Stimulated activated CD4-positive, alpha-beta T cell treated with anti-CD3 and anti-CD28 coated beads, Interleukin-12 subunit alpha, Interleukin-12 subunit beta, amount 100 ng/mL, for 48 hours (primary cell): ENCODE data around the gene P2RX6.
"Not testable (repeated sequence)": the region's sequence is repeated elsewhere in the genome, so short reads cannot be mapped to it uniquely, and the experiment has no call there.

ENCODE experiments used
- DNase-seq, 3 donors: peaks; one replicate each; pipeline ENCODE4 v3.0.0-alpha.2; 2020; ENCODE audit warnings: low read depth in 2 of 3, low spot score in 1 of 3

P2RX6 gene

DNA sequence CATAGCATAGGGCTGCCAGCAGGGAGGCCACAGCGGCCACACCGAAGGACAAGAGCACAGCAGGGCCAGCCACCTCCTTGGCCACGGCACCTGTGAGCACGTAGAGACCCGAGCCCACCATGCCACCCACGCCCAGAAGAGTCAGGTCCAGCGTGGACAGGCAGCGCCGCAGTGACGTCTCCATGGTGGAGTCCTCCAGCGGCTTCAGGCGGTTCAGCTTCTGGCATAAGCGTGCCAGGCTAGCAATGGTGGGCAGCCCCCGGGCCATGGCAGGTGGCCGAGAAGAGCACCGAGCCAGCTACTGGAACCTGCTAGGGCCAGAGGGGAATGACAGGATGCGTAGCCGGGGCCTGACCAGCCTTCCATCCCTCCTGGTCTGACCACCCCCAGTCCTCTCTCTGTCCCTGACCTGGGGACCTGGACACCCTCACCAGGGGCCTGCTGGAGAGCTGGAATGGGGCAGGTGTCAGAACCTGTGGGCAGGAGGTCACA, 16.6 kb downstream of the P2RX6 start:
- DNase-seq, result no peak

DNA sequence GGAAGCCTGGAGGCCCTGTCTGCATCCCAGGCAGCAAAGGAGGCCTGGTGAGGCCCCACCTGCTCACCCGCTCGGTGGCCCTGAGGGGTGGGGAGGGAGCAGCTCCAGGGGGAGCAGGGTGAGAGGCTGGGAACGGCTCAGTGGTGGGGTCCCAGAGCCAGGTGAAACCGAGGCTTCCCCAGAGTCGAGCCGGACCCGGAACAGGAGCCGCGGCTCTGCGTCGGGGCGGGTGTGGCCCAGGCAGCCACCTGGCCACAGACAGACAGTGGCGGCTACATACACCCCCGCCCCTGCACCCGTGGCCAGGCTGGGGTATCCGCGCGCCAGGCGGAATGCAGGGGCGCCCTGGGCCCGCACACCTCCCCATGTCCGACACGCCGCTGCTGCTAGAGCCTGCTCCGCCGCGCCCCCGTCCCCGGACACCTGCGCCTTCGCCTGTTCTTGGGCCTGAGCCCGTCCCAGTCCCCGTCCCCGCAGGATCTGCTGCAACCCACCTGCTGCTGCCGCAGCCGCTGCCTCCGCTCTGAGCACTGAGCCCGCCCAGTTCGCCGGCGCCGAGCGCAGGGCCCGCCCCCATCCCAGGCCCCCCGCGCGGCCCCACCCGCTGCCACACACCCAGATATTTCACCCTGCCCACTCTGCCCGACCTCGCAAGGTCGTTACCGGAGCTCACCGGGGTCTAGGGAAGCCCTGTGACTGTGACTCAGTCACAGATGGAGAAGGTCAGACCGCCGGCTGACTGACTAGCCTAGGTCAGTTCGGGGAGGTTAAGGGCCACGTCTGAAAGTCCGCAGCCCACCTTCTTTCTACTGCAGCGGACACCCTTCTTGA, 17.3 kb downstream of the P2RX6 start, which contains the start of gene SLC7A4:
TSS of gene SLC7A4 (minus strand) at position 525 of the 831 bp plus-strand sequence. CDS start 749 bp downstream, outside the sequence.
- no peak for DNase-seq

DNA sequence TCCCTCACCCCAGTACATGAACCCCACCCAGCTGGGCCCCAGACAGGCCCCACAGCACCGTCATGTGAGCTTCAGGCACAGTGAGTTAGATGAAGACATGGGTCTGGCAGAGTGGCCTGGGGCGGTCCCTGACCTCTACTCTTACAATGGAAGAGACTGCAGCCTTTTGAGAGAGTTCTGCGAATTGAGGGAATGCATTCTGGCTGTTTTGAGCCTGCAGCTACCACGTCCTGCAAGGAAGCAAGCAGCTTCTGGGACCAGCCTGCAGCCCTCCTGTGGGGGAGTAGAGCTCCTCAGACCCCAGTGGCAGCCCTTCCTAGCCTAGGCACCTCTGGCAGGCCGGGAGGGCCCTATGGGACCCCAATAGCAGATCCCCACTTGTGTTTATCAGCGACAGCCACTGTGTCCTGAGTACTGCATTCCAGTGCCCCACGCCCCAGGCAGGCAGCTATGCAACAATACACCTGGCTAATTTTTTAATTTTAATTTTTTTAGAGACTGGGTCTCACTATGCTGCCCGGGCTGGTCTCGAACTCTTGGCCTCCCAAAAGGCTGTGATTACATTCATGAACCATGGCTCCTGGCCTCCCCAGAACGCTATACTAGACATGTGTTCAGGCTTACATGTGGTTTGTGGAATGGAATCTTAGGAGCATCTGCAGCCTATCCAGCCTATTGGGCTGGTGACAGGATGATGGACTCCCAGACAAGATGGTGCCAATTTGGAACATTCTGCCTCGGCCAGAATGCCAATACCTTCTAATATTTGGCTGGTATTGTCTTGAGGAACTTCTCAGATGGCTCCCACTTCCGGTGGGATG, 18.1 kb downstream of the P2RX6 start:
- no peak for DNase-seq

DNA sequence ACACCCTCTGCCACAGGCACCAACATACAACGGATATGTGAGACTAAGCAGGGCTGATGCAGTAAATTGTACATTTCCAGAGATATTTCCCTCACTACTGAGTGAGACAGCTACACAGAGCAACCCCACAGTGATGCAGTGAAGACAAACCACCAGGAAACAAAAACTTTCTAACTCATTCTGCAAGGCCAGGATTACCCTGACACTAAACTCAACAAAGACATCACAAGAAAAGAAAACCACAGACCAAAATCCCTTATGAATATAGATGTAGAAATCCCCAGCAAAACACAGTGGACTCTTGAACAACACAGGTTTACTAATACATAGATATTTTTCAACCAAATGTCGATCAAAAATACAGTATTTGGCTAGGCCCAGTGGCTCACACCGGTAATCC, 18.9 kb downstream of the P2RX6 start:
- DNase-seq, result no peak

DNA sequence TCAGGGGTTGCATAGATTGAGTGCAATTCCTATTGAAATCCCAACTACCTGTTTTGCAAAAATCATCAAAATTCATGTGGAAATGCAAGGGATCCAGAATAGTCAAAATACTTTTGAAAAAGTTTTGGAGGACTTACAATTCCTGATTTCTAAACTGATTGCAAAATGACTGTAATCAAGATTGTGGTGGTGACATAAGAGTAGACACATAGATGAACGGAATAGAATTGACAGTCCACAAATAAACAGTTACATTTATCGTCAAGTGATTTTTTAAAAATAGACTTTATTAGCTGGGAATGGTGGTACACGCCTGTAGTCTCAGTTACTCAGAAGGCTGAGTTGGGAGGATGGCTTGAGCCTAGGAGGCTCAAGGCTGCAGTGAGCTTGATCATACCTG, 20.0 kb downstream of the P2RX6 start:
- no peak for DNase-seq

DNA sequence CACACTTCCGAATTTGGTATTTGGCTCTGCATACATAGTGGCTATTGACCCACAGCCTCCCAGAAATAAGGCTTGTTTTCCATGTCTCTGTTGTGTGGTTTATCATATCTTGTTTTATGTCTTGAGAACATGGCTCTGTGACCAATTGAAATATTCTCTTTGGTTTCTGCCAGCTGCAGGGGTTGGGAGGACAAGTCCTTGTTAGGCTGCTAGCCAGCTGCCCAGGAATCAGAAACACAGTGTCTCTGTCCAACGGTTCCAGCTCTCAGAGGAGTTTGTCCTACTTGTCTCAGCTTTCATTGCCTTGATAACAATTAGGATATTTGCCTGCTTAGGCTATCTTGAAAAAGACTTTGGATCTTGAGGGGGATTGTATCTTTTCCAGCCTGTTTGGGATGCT, 23.4 kb downstream of the P2RX6 start:
- no peak for DNase-seq

DNA sequence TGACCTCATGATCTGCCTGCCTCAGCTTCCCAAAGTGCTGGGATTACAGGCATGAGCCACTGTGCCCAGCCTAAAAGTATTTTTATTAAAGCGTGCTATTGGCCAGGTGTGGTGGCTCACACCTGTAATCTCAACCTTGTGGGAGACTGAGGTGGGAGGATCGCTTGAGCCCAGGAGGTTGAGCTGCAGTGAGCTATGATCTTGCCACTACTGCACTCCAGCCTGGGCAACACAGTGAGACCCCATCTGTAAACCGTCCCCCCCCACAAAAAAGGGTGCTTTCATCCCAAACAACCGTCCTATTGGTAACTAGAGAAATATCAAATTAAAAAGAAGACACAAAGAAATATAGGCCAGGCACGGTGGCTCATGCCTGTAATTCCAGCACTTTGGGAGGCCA, 24.2 kb downstream of the P2RX6 start:
- not testable (repeated sequence) for DNase-seq

DNA sequence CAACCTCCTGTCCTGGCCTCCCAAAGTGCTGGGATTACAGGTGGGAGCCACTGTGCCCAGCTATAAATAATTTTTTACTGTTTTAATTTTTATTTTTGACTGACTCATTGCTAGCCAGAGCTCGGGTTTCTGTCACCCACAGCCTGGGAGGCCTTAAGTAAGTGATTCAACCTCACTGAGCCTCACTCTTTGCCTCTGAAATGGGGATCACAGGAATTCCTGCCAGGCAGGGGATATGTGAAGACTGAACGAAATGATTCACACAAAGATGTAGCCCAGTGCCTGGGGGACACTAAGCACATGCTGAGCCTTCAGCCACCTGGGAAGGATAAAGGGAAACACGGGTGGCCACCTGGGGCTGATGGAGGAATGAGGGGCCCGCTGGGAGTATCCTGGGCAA, 27.0 kb downstream of the P2RX6 start:
- DNase-seq, result no peak

DNA sequence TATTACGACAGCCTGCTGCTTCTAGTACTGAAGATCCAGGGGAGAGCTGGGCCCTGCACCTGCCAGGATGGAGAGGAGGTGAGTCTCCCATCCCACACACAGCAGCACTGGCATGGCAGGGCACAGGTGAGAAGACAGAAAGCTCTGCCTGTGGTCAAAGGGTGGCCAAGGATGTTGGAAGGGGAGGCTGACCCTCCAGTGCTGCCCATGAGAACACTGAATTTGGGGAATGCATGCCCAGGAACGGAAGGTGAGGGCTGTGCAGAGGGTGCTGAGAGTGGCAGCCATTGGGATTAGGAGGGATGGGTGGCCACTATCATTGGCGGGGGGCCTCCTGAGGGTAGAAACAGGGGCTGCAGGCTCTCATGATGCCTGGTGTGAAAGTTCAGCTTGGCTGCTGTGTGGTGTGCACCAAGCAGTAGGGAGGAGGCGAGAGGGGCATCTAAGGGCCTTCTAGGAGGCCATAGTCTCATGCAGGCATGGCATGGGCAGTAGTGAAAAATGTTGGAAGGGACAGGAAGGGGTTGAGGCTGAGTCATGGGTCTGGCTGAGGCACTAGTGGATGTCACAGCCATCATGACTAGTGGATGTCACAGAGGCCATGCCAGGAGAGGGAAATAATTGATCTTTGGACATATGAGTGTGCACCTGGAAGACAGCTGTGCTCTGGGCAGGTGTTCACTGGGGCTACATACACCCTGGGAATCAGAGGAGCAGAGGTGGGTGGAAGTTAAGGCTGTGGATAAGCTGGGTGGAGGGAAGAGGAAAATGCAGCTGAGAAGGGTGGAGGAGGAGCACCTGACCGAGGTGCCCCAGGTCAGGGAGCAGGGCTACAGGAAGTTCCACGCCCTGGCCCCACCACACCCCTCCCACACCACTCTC, 28.3 kb downstream of the P2RX6 start:
- DNase-seq, result no peak

DNA sequence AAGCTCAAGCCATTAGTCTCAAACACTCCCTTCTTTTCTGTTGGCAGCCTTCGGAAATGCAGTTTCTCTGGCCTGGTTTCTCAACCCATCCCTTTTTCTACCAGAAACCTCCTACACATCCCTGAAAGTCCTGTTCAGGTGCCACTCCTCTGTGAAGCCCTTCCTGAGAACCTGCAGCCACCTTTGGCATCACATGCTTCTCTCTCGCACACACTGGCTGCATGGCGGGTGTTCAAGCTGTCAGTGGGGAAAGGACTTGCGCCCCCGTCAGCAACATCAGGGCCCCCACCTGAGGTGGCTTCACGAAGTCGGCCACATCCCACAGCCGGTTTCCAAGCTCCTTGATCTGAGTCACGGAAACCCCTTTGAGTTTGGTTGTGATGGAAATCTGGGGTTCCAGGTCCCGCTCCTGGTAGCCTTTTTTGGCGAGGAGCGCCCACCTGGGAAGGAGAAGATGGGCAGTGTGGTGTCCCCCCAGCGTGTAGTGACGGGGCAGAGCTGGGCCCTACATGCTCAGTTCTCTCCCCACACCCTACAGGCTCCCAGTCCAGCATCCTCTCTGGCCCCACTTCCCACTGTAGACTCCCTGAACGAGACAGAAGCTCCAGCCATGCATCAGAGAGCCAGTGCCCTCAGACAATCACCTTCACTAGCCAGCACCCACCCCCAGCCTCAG, 29.0 kb downstream of the P2RX6 start:
- DNase-seq, result no peak

DNA sequence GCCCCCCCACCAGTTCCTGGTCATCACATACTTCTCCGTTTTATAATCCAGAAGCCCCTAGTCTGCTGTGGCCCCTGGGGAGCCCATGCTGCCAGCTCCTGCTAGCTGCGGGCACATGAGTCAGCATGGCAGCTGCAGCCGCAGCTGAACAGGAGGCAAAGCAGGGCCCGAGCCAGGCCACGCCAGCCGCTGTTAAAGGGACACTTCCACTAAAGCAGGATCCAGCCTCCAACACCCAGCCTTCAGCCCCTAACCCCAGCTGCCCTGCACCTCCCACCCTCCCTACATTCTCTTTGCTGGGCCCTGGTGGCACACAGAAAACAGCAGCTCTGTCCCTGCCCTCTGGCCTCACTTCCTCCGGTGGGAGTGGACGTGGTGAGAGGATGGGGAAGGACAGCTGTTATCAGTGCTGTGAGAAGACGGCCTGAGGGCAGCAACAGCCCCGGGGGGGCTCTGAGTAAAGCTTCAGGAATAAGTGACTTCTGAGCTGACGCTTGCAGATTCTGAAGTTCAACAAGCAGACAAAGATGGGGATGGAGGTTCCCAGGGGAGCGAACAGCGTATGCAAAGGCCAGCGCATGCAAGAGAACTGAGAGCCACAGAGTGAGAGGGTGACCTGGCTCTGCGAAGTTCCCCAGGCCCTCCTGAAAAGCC, 30.1 kb downstream of the P2RX6 start:
- no peak for DNase-seq

DNA sequence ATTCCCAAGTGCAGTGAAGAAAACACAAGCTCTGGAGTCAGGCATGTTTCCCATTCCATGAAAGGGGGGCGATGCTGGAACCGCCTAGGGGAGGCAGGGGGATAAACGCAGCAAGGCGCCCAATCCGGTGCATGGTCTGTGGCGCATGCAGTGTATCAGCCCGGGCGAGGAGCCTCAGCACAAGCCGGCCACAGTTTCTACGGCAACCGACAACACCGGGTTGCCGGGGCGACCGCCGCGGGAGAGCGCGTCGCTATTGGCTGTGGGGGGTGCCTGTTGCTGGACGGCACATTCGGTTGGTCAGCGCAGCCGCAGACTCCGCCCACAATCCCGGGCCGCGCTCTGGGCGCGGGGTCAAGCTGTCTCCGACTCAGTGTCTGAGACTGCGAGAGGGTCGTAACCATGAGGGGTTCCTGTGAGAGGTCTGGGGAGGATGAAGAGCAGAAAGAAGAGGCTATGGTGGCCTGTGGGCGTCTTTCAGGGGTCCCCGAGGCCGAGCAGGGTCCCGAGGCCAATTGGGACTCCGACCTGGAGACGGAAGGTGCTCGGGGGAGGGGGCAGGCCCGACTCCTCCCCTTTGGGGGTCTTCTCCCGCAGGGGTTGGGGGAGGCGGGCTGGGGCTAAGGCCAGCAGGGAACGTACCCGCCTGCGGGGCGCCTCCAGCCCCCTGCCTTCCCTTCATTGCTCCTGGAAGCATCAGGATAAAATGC, 30.8 kb downstream of the P2RX6 start, which contains the start of gene LRRC74B:
TSS of gene LRRC74B (plus strand) at position 362 of the 710 bp plus-strand sequence. CDS start at position 403, 41 bp downstream.
- DNase-seq, result peak; percentile 48 to 72 (median 56)

DNA sequence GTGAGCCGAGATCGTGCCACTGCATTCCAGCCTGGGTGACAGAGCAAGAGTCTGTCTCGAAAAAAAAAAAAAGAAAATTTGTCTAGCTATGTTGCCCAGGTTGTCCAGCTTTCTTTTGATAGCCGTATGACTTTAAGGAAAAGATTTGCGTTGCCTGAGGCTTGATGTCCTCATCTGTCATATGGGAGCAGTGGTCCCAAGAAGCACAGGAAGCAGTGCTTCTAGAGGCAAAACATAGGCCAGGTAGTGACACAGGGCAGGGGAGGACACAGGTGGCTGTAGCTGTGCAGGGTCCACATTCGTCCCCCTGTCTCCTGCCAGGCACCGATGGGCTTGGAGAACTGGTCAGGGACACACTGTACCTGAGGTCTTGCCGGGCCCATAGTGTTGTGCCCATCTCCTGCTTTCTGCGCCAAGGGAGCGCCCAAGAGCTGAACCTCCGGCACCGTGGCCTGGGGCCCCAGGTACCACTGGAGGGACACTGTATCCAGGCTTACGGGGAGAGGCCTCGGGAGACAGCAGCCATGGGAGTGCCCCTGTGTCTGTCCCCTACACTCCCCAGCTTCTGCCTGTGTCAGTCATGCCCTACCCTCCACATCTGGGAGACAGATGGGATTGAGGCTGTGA, 32.2 kb downstream of the P2RX6 start:
- no peak for DNase-seq

DNA sequence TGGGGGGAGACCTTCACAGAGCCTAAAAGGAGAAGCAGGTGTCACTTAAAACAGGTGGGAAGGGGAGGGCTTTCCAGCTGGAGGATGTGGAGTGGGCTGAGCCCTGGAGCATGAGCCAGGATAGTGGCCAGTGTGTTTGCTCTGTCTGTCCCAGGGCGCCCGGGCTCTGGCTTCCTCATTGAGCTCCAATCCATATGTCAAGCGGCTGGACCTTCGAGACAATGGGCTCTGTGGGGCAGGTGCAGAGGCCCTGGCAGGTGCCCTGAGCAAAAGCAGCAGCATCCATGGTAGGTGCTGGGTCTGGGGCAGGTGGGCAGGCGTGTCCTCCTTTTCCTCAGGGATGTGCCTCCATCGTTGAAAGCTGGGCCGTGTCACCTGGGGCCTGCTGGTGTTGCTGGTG, 32.8 kb downstream of the P2RX6 start:
- no peak for DNase-seq

DNA sequence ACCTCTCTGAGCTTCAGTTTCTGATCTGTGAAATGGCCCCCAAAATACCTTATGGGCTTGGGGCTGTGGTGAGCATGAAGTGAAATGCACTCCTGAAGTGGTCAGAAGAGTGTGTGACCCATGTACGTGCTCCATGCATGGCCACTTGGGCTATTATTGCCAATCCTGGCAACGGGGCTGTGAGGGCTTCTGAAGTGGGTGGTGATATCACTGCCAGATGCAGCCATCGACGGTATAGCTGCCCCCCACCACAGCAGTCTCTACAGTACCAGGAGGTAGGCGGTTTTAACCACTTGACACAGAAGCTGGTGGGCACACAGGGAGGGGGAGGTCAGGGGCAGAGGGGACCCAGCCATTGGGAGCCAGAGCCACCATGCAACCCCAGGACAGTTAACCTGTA, 33.5 kb downstream of the P2RX6 start:
- not testable (repeated sequence) for DNase-seq

DNA sequence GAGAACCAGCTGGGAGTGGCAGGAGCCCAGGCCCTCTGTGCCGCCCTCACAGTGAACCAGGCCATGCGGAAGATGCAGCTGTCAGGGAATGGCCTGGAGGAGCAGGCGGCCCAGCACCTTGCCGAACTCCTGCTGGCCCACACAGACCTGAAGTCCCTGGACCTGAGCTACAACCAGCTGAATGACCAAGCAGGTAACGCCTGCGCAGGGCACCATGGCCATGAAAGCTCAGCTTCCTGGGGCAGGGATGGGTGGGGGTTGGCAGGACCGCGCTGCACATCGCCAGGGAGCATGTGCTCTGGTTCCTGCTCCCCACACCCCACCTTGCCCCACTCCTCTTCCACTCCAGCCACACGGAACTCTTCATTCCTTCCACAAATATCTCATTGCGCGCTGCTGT, 34.0 kb downstream of the P2RX6 start:
- DNase-seq, result not testable (repeated sequence)

DNA sequence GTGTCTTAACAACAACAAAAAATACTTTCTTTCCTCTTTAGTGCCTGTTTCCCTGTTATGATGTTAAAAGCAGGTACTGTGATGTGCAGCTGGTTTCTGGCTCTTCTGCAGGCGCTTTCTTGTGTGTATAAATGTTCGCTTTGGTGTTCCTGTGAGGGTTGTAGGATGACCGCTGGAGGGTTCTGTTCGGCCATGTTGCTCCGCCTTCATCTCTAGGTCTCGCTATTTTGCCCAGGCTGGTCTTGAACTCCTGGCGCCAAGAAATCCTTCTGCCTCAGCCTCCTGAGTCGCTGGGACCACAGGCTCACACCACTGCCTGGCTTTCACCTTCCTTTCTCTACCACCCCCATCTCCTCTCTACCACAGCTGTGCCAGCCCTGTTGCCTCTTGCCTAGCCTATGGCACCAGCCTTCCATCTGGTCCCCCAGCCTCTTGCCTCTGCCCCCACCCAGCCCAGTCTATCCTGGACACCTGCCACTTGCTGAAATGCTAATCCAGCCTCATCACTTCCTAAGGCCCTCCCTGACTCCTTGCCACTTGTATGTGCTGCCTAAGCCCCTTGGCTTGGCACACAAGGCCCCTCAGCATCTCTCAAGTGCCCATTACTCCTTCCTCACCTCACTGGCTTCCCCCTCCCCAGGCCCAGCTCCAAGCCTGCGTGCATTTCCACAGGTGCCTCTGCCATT, 36.3 kb downstream of the P2RX6 start:
- no peak for DNase-seq

DNA sequence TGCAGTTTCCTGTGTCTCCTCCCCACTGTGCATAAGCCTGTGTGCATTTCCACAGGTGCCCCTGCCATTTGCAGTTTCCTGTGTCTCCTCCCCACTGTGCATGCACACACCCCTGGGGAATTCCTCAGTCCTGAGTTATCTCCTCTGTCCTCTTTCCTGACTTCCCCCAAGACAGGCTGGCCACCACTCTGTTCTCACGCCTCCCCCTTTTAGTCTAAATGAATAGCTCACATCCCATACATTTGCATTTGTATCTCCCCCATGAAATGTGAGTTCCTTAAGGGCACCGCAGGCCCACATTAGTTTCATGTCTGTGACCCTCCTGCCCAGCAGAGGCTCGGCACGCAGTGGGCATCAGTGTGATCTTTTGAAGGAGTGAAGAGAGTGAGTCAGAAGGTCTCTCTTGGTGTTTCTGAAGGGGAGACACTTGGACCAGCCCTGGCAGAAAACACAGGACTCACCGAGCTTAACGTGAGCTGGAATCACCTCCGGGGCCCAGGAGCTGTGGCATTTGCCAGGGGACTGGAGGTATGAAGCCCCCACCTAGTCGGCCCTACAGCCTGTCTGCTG, 37.0 kb downstream of the P2RX6 start:
- no peak for DNase-seq
